ENCODE measurements around the gene ANKS1B.

Gene ANKS1B

GRCh38 chr12:99265648-99266047, 719.1 kb downstream of the ANKS1B start:
- no peak for TF ChIP-seq CTCF (IDR thresholded peaks at IDR 0.05; ENCODE audit: low read depth, low read length, missing control alignments)
- in situ Hi-C loops (cut with HindIII; ENCODE audit: low pct_ligation_motif_present, low sequenced_read_pairs), result no loop called here
- Histone ChIP-seq H3K27ac (no peak overlapping the region), H3K4me3 (ENCODE audit: low read depth, low read length) (no peak overlapping the region), H3K27me3 (replicated peaks) (no peaks in the 10 kb centered on the region), H3K36me3 (replicated peaks) (no peaks in the 10 kb centered on the region)
- no peak for DNase-seq

DNA sequence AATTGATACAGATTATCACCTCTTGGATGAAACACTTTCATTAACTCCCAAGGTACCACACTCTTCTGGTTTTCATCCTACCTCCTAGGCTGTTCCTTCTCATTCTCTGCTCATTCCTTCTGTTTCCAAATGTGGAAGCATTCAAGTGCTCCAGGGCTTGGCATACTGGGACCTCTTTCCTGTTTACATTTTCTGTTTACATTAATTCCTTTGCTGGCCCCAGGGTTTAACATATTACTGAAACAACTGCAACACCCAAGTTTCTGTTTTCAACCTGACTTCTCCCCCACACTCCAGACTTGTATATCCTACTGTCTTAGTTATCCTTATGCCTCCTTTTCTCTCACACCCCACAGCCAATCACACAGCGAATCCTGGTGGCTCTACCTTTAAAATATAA, 723.5 kb downstream of the ANKS1B start:
- no peak overlapping the region for H3K27ac ChIP-seq
- no peaks in the 10 kb centered on the region for H3K27me3 ChIP-seq (replicated peaks)
- H3K36me3 ChIP-seq (replicated peaks), result no peaks in the 10 kb centered on the region
- no peak for DNase-seq
- in situ Hi-C loops (cut with HindIII; ENCODE audit: low pct_ligation_motif_present, low sequenced_read_pairs), result no loop called here
- no peak overlapping the region for H3K4me3 ChIP-seq (ENCODE audit: low read depth, low read length)
- TF ChIP-seq CTCF (IDR thresholded peaks at IDR 0.05; ENCODE audit: low read depth, low read length, missing control alignments), result no peak

DNA sequence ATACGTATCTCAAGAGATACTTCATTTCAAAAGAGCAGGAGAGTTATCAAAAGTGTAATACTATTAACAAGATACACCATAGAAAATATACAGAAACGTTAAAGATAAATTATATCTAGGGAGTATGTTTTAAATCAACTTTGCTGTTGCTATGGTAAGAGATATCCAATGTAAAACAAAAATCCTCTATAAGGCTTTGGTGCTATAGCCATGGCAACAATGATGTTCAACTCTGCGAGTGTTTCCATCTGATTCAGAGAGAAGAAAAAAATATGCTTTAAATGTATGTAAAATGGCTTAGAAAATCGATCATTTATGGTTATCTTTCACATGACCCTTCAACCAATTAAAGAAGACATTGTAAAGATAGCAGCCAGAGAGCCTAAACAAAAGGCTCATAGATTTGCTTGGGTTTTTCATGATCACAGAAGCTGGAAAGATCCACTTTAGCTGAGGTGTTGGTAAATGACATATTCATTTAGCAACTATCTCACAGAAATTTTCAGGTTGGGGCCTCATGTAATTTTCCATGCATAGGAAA, 724.2 kb downstream of the ANKS1B start:
- in situ Hi-C loops (cut with HindIII; ENCODE audit: low pct_ligation_motif_present, low sequenced_read_pairs), result no loop called here
- Histone ChIP-seq H3K36me3 (replicated peaks) (no peaks in the 10 kb centered on the region), H3K27me3 (replicated peaks) (no peaks in the 10 kb centered on the region), H3K27ac (no peak overlapping the region), H3K4me3 (ENCODE audit: low read depth, low read length) (no peak overlapping the region)
- no peak for TF ChIP-seq CTCF (IDR thresholded peaks at IDR 0.05; ENCODE audit: low read depth, low read length, missing control alignments)
- DNase-seq, result no peak

DNA sequence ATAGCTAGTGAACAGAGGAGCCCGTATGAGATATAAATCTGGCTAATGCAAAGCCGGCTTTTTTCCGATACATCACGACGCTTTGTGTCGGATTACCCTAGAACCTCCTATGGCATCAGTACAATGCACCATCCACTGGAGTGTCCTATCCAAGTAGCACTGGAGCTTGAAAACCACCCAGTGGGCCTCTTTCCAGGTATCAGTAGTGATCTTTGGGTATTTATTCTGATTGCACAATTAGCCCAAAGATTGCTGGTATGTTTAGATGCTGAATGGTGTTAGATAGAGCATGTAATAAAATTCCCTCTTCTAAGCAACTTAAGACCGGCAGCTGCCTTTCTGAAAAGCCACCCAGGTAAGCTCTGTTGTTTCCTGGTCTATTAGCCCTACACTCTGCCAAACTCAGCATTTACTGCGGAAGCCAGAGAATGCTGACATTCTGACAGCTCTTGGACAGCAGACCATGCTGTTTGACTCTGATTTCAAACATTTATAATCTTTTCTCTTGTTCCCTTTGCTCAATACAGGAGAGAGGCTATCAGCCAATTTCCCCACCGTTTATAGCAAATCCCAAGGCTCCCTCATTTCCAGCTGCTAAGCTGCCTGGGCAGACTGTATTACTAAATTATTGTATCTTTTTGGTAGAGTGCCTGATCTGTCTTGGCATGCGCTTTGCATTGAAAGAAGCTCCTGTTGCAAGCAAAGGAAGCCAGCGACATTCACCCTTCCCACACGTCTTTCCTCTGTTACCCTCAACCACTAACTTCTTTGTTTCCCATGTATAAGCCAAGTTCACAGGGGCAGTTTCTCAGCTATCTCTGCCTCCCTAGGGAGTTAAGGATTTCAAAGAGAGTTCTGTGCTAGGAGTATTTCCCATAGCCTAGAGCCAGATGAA, 725.4 kb downstream of the ANKS1B start:
- Histone ChIP-seq H3K4me3 (ENCODE audit: low read depth, low read length) (no peak overlapping the region), H3K27me3 (replicated peaks) (no peaks in the 10 kb centered on the region), H3K27ac (no peak overlapping the region), H3K36me3 (replicated peaks) (no peaks in the 10 kb centered on the region)
- in situ Hi-C loops (cut with HindIII; ENCODE audit: low pct_ligation_motif_present, low sequenced_read_pairs), result no loop called here
- no peak for TF ChIP-seq CTCF (IDR thresholded peaks at IDR 0.05; ENCODE audit: low read depth, low read length, missing control alignments)
- DNase-seq, result peak; percentile 25

DNA sequence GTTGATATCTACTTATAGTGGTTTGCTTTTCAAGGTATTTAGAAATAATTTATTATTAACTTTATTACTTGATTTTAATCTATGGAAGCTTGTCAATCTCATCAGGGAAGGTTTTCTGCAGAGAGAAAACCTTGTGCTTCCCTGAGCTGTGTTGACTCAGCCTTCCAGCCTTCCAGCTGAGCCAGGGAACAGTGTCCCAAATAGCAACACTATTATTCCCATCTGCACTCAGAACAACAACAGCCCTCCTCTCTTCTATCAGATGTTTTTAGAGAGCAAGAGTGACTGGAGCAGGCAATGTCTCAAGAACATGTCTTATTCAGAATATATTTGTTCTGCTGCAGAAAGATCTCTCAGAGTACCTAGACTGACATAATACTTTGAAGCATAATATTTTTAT, 727.1 kb downstream of the ANKS1B start:
- no peak for DNase-seq
- no peak for TF ChIP-seq CTCF (IDR thresholded peaks at IDR 0.05; ENCODE audit: low read depth, low read length, missing control alignments)
- no peaks in the 10 kb centered on the region for H3K36me3 ChIP-seq (replicated peaks)
- H3K27ac ChIP-seq, result no peak overlapping the region
- no peaks in the 10 kb centered on the region for H3K27me3 ChIP-seq (replicated peaks)
- H3K4me3 ChIP-seq (ENCODE audit: low read depth, low read length), result no peak overlapping the region
- in situ Hi-C loops (cut with HindIII; ENCODE audit: low pct_ligation_motif_present, low sequenced_read_pairs), result no loop called here

All from brain microvascular endothelial cell (primary cell).